Brain microvascular endothelial cell (primary cell): Measurements from ENCODE around the gene CACNA1H.
"Not testable (repeated sequence)": the region's sequence is repeated elsewhere in the genome, so short reads cannot be mapped to it uniquely, and the experiment has no call there.

Experiments used
- DNase-seq: peaks from one replicate; pipeline ENCODE4 v3.0.0-alpha.2; 2020
- H3K27ac ChIP-seq: fragments of 250-450 bp; sonication (Bioruptor Pico); 2 replicates; pipeline ENCODE4 v1.5.1; 2020; ENCODE audit warnings: mild to moderate bottlenecking, moderate library complexity
- H3K27me3 ChIP-seq: fragments of 250-450 bp; sonication (Bioruptor Pico); replicated peaks from 2 replicates; pipeline ENCODE4 v1.5.1; 2020; ENCODE audit warnings: mild to moderate bottlenecking
- H3K36me3 ChIP-seq: fragments of 250-450 bp; sonication (Bioruptor Pico); replicated peaks from 2 replicates; pipeline ENCODE4 v1.5.1; 2020; ENCODE audit warnings: mild to moderate bottlenecking
- H3K4me3 ChIP-seq: 2 replicates; pipeline ENCODE4 v1.5.1; 2011; ENCODE audit warnings: low read depth, mild to moderate bottlenecking, control low read depth, low read length, moderate library complexity
- CTCF ChIP-seq: IDR thresholded peaks from 2 replicates; pipeline ENCODE4 v1.5.1; 2011; ENCODE audit warnings: low read depth, mild to moderate bottlenecking, moderate library complexity, low read length, control low read depth, inconsistent platforms; ENCODE audit errors: missing control alignments
- in situ Hi-C: cut with HindIII; loops from 2 replicates; pipeline ENCODE4 v1.10.0; 2017; ENCODE audit warnings: low sequenced_read_pairs, low pct_ligation_motif_present

CACNA1H gene

GRCh38 chr16:1244881-1245280 is 92.0 kb downstream of the CACNA1H start:
- no peak for DNase-seq

GRCh38 chr16:1245452-1246020 is 92.6 kb downstream of the CACNA1H start:
- in situ Hi-C loops = no loop called here
- Histone ChIP-seq H3K27me3 (peaks cover 3% of the 10 kb centered on the region), H3K27ac (no peak overlapping the region), H3K36me3 (no peaks in the 10 kb centered on the region), H3K4me3 (no peak overlapping the region)
- TF ChIP-seq CTCF = no peak
- DNase-seq = no peak

More at GRCh38 chr16:1244881-1245280, 92.0 kb downstream of the CACNA1H start:
- Histone ChIP-seq H3K27ac (no peak overlapping the region), H3K4me3 (no peak overlapping the region), H3K27me3 (peaks cover 3% of the 10 kb centered on the region), H3K36me3 (no peaks in the 10 kb centered on the region)
- TF ChIP-seq CTCF = no peak
- in situ Hi-C loops = no loop called here

GRCh38 chr16:1247903-1248537 is 95.1 kb downstream of the CACNA1H start:
- H3K4me3 ChIP-seq, in situ Hi-C loops, DNase-seq, H3K27ac ChIP-seq, H3K36me3 ChIP-seq, H3K27me3 ChIP-seq: not testable (repeated sequence)

- H3K36me3 ChIP-seq, DNase-seq, H3K27me3 ChIP-seq, in situ Hi-C loops, H3K27ac ChIP-seq, H3K4me3 ChIP-seq: not testable (repeated sequence)
Measured at GRCh38 chr16:1249031-1249755, 96.3 kb downstream of the CACNA1H start.

- in situ Hi-C loops, H3K4me3 ChIP-seq, H3K27ac ChIP-seq, H3K27me3 ChIP-seq, DNase-seq, H3K36me3 ChIP-seq: not testable (repeated sequence)
Measured at GRCh38 chr16:1253701-1254364, 100.9 kb downstream of the CACNA1H start.

GRCh38 chr16:1254821-1255220 is 101.9 kb downstream of the CACNA1H start:
- H3K36me3 ChIP-seq, DNase-seq, H3K27ac ChIP-seq, H3K4me3 ChIP-seq, in situ Hi-C loops: not testable (repeated sequence)
- H3K27me3 ChIP-seq = peaks cover 11% of the 10 kb centered on the region

- H3K4me3 ChIP-seq, DNase-seq, H3K36me3 ChIP-seq, H3K27ac ChIP-seq, in situ Hi-C loops: not testable (repeated sequence)
- H3K27me3 ChIP-seq = peaks cover 16% of the 10 kb centered on the region
Measured at GRCh38 chr16:1255276-1256122, 102.6 kb downstream of the CACNA1H start, which contains the start of gene TPSD1. Gene TPSD1, plus strand, starts transcription at chr16:1256069. Its CDS starts 212 bp downstream, at chr16:1256281.

- DNase-seq, in situ Hi-C loops, H3K36me3 ChIP-seq, H3K27ac ChIP-seq, H3K4me3 ChIP-seq: not testable (repeated sequence)
- peaks cover 20% of the 10 kb centered on the region for H3K27me3 ChIP-seq
Measured at GRCh38 chr16:1256296-1256873, 103.5 kb downstream of the CACNA1H start.
